ENCODE measurements around the gene WDR43.

DNA sequence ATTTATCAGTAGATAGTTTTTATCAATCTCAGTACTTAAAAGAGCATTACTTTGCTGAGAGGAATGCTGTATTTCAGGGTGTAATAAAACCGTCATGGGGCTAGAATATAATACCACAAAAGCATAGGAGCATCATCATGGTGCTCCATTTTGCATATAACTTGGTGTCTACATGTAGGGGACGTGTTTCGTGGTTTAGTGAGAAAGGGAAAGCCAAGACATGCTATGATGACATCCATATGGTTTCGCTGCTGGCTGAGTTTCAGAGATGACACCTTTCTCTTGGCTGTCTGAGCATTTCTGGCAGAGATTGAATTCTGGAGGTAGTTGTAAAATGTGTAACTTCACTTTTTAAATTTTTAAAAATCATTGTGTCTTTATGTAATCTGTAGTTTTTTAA lies 32.4 kb downstream of the WDR43 start:
- TF ChIP-seq NR3C1 (CRISPR knock-in tag; conservative IDR thresholded peaks at IDR 0.05; ENCODE audit: low read depth): no peak
- TF ChIP-seq, protein P1, sequence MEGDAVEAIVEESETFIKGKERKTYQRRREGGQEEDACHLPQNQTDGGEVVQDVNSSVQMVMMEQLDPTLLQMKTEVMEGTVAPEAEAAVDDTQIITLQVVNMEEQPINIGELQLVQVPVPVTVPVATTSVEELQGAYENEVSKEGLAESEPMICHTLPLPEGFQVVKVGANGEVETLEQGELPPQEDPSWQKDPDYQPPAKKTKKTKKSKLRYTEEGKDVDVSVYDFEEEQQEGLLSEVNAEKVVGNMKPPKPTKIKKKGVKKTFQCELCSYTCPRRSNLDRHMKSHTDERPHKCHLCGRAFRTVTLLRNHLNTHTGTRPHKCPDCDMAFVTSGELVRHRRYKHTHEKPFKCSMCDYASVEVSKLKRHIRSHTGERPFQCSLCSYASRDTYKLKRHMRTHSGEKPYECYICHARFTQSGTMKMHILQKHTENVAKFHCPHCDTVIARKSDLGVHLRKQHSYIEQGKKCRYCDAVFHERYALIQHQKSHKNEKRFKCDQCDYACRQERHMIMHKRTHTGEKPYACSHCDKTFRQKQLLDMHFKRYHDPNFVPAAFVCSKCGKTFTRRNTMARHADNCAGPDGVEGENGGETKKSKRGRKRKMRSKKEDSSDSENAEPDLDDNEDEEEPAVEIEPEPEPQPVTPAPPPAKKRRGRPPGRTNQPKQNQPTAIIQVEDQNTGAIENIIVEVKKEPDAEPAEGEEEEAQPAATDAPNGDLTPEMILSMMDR (IDR thresholded peaks at IDR 0.05): no peak
- no peak for TF ChIP-seq ZNF263 (CRISPR knock-in tag; IDR thresholded peaks at IDR 0.05; ENCODE audit: low read depth)
- no peak for TF ChIP-seq PRRX2 (CRISPR knock-in tag; IDR thresholded peaks at IDR 0.05)
- TF ChIP-seq SP1 (CRISPR knock-in tag; conservative IDR thresholded peaks at IDR 0.05): no peak
- no peak for TF ChIP-seq ZNF121 (CRISPR knock-in tag; IDR thresholded peaks at IDR 0.05)
- TF ChIP-seq FOXJ3 (CRISPR knock-in tag; IDR thresholded peaks at IDR 0.05; ENCODE audit: borderline replicate concordance): no peak
- TF ChIP-seq, protein P2, sequence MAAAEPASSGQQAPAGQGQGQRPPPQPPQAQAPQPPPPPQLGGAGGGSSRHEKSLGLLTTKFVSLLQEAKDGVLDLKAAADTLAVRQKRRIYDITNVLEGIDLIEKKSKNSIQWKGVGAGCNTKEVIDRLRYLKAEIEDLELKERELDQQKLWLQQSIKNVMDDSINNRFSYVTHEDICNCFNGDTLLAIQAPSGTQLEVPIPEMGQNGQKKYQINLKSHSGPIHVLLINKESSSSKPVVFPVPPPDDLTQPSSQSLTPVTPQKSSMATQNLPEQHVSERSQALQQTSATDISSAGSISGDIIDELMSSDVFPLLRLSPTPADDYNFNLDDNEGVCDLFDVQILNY (CRISPR knock-in tag; IDR thresholded peaks at IDR 0.05): no peak

Measured in WTC11 (cell line).